GM12873 (cell line): ENCODE data around the gene RCCD1.

Source experiments
- CTCF ChIP-seq: IDR thresholded peaks from 2 replicates; pipeline ENCODE4 v1.5.1; 2012; ENCODE audit warnings: low read depth, mild to moderate bottlenecking, moderate library complexity, low read length, control low read depth; ENCODE audit not compliant: insufficient read depth; ENCODE audit errors: missing control alignments

The RCCD1 gene

GRCh38 chr15:90952901-90953677 is 1.6 kb upstream of the RCCD1 start:
- no peak for TF ChIP-seq CTCF

DNA sequence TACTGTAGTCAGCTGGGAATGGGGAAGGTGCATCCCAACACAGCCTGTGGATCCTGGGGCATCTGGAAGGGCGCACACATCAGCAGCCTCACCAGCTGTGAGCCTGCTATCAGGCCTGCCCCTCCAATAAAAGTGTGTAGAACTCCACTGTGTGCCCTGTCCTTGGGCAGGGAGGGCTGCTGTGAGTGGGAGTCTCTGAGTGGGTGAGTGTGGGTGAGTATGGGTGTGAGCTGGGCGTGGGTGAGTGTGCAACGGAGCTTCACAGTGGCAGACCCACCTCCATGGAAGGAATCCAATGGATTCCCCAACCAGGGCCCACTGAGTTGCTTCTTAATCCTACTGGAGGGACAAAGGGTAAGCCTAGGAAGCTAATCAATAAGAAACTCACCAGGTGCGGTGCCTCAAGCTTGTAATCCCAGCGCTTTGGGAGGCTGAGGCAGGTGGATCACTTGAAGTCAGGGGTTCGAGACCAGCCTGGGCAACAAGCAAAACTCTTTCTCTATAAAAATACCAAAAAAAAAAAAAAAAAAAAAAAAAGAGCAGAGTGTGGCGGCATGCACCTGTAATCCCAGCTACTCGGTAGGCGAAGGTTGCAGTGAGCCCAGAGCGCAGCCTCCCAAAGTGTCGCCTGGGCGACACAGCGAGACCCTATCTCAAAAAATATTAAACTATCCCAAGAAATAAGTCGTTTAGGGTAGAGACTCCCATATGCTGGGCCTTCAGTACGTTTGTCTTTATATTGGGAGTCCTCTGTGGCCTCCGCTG is 555 bp upstream of the RCCD1 start:
- no peak for TF ChIP-seq CTCF

DNA sequence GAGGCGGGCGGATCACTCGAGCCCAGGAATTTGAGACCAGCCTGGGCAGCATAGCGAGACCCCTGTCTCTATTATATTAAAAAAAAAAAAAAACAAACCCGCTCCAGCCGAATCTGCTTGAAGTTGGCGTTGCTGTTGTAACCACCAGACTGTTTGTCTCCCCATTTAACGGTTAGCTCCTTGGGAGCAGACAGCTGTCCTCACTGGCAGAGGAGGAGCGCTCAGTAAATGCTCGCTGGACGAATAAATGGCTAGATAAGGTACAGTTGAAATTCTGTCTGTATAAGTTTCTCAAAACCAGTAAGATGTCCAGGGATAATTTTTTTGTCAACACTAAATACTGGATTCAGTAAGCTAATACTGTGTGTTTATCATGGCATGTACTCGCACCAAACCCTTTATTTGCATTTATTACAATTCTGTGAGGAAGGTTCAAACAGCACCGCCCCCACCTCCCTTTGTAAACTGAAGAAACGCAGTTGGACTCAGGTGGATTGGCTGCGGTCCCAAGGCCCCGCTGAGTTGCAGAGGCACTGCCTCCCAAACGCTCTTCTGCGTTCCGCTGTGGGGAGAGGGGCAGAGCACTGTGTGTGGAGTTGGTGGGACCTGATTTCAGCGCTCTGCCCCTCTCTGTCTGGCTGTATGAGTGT is 1.1 kb downstream of the RCCD1 start:
- no peak for TF ChIP-seq CTCF

DNA sequence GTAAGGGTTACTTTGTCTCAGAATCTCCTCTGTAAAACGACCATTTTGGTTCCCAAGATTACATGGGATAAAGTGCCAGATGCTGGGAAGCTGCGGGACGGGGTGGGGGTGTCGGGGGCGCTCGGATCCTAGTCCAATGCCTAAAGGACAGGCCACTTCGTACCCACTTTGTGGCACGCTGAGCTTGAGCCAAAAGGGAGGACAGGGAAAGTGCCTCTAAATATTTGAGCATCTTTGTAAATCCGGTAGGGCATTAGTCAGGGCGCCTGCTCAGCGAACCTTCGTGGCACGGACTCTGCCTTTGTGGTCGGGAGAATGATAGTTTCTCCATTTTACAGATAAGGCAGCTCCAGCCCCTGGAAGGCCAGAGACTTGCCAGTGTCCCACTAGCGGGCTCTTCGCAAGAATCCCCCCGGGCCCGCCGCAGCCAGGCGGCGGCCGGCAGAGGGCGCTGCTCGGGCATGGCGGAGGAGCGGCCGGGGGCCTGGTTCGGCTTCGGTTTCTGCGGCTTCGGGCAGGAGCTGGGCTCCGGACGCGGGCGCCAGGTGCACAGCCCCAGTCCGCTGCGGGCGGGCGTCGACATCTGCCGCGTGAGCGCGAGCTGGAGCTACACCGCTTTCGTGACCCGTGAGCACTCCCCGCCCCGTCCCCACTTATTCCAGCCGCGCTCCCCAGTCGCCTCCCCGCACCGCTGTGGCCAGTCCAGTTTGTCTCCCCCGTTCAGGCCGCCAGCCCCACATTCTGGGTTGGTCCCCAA is 1.8 kb downstream of the RCCD1 start:
- peak; percentile 94 for TF ChIP-seq CTCF

- TF ChIP-seq CTCF, result no peak
Measured at GRCh38 chr15:90957031-90957790, 2.5 kb downstream of the RCCD1 start.

- TF ChIP-seq CTCF, result no peak
Measured at GRCh38 chr15:90957791-90958190, 3.1 kb downstream of the RCCD1 start.
